Measurements from ENCODE around the gene PACS2.

PACS2 gene

DNA sequence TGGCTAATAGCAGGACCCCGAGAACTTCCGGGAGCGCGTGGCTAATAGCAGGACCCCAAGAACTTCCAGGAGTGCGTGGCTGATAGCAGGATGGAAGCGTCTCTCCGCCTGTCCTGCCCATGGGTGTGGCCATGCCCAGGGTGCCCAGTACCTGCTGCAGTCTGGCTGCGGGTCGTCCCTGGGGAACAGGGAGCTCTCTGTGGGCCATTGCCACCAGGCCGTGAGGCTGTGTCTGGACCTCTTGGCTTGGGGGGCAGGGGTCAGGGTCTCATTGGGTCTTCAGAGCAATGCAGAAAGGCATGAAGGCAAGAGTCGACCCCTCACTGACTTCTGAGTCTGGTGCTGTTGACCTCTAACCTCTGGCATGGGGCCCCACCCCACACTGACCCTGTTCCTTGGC, 35.4 kb downstream of the PACS2 start:
- DNase-seq, result no peak
- H3K27me3 ChIP-seq (replicated peaks; ENCODE audit: control insufficient read depth, insufficient read depth, low read length, poor library complexity, severe bottlenecking), result no peaks in the 10 kb centered on the region
- no peaks in the 10 kb centered on the region for H3K4me1 ChIP-seq (ENCODE audit: control insufficient read depth, insufficient read depth, low read length, poor library complexity, severe bottlenecking)
- no peaks in the 10 kb centered on the region for H3K9me3 ChIP-seq (ENCODE audit: control insufficient read depth, low read length)
- no peaks in the 10 kb centered on the region for H3K36me3 ChIP-seq (ENCODE audit: control insufficient read depth, insufficient read depth, low read length)
- no peak overlapping the region for H3K27ac ChIP-seq (ENCODE audit: insufficient read depth, low read length, poor library complexity, severe bottlenecking)
- no peak overlapping the region for H3K4me3 ChIP-seq (ENCODE audit: insufficient read depth, low read depth, low read length, poor library complexity, severe bottlenecking)

DNA sequence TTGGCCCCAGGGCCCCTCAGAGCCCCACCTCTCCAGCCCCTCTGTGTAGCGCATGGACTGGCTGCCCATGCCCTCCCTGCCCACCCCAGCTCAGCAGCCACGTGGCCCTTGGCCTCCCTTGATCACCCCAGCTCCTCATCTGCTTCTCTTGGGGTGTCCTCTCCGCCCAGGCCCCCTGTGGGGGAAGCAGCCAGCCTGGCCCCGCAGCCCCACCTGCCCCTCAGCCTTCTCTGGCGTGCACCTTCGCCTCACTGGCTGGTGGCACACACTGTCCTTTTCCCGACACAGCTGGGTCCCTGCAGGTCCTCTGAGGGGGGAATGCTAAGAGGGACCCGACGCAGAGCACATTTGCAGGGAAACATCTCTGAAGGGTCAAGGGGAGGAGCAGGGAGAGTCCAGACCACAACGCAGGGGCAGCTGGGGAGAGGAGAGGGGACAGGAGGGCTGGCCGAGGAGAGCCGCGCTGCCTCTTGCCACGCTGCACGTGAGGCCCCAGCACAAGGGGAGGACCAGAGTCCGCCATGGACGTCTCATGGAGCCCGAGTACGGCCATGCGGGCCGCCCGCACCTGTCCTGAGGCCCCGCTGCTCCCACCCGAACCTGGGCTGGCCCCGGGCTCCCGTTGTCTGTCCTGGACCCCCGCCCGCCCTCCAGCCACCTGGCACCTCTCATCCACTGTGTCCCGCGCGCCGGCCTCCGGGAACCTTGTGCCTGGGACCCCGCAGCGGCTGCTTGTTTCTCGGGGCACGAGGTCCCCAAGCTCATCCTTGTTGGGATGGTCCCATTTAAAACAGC, 36.1 kb downstream of the PACS2 start:
- H3K9me3 ChIP-seq (ENCODE audit: control insufficient read depth, low read length), result no peaks in the 10 kb centered on the region
- H3K4me1 ChIP-seq (ENCODE audit: control insufficient read depth, insufficient read depth, low read length, poor library complexity, severe bottlenecking), result no peaks in the 10 kb centered on the region
- H3K27ac ChIP-seq (ENCODE audit: insufficient read depth, low read length, poor library complexity, severe bottlenecking), result no peak overlapping the region
- H3K36me3 ChIP-seq (ENCODE audit: control insufficient read depth, insufficient read depth, low read length), result no peaks in the 10 kb centered on the region
- H3K4me3 ChIP-seq (ENCODE audit: insufficient read depth, low read depth, low read length, poor library complexity, severe bottlenecking), result no peak overlapping the region
- DNase-seq, result no peak
- no peaks in the 10 kb centered on the region for H3K27me3 ChIP-seq (replicated peaks; ENCODE audit: control insufficient read depth, insufficient read depth, low read length, poor library complexity, severe bottlenecking)

DNA sequence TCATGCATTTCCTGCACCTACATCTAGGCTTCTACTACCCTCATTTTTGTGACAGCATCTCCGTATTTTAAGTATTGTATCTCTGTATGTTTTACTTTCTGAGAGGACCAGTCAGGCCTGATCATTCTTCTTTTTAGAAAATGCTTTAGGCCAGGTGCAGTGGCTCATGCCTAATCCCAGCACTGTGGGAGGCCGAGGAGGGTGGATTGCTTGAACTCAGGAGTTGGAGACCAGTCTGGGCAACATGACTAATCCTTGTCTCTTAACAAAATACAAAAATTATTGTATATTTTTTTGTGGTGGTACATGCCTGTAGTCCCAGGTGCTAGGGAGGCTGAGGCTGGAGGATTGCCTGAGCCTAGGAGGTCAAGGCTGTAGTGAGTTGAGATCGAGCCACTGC, 36.9 kb downstream of the PACS2 start:
- no peak overlapping the region for H3K4me3 ChIP-seq (ENCODE audit: insufficient read depth, low read depth, low read length, poor library complexity, severe bottlenecking)
- no peaks in the 10 kb centered on the region for H3K9me3 ChIP-seq (ENCODE audit: control insufficient read depth, low read length)
- H3K27me3 ChIP-seq (replicated peaks; ENCODE audit: control insufficient read depth, insufficient read depth, low read length, poor library complexity, severe bottlenecking), result no peaks in the 10 kb centered on the region
- no peak overlapping the region for H3K27ac ChIP-seq (ENCODE audit: insufficient read depth, low read length, poor library complexity, severe bottlenecking)
- no peak for DNase-seq
- H3K36me3 ChIP-seq (ENCODE audit: control insufficient read depth, insufficient read depth, low read length), result no peaks in the 10 kb centered on the region
- H3K4me1 ChIP-seq (ENCODE audit: control insufficient read depth, insufficient read depth, low read length, poor library complexity, severe bottlenecking), result no peaks in the 10 kb centered on the region

DNA sequence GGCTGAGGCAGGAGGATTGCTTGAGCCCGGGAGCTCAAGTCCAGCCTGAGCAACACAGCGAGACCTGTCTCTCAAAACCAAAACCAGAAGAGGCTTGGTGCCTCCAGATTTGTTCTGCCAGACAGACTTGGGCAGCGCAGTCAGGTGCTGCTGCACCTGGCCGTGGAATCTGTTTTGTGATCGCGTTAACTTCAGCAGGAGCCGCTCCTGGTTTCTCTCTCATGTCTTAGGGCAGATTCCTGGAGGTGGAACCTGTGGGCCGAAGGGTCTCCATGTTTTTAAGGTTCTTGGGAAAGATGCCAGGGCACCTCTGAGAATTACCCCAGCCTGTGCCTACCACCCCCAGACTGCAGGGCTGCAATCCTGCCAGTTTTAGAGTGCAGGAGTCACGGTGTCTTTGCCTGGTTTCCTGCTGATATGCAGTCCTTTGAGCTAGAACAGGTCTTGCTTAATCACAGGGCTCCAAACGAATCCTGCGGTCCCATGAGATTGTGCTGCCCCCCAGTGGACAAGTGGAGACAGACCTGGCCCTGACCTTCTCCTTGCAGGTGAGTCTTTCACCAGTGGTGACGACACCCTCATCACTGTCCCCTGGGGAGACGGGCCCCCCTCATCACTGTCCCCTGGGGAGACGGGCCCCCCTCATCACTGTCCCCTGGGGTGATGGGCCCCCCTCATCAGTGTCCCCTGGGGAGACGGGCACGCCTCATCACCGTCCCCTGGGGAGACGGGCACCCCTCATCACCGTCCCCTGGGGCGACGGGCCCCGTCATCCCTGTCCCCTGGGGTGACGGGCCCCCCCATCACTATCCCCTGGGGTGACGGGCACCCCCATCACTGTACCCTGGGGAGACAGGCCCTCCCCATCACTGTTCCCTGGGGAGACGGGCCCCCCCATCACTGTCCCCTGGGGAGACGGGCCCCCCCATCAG, 37.6 kb downstream of the PACS2 start:
- H3K27ac ChIP-seq (ENCODE audit: insufficient read depth, low read length, poor library complexity, severe bottlenecking), result no peak overlapping the region
- peak; percentile 70 to 73 (median 71) for DNase-seq
- H3K9me3 ChIP-seq (ENCODE audit: control insufficient read depth, low read length), result no peaks in the 10 kb centered on the region
- no peaks in the 10 kb centered on the region for H3K4me1 ChIP-seq (ENCODE audit: control insufficient read depth, insufficient read depth, low read length, poor library complexity, severe bottlenecking)
- no peaks in the 10 kb centered on the region for H3K27me3 ChIP-seq (replicated peaks; ENCODE audit: control insufficient read depth, insufficient read depth, low read length, poor library complexity, severe bottlenecking)
- H3K36me3 ChIP-seq (ENCODE audit: control insufficient read depth, insufficient read depth, low read length), result no peaks in the 10 kb centered on the region
- no peak overlapping the region for H3K4me3 ChIP-seq (ENCODE audit: insufficient read depth, low read depth, low read length, poor library complexity, severe bottlenecking)

DNA sequence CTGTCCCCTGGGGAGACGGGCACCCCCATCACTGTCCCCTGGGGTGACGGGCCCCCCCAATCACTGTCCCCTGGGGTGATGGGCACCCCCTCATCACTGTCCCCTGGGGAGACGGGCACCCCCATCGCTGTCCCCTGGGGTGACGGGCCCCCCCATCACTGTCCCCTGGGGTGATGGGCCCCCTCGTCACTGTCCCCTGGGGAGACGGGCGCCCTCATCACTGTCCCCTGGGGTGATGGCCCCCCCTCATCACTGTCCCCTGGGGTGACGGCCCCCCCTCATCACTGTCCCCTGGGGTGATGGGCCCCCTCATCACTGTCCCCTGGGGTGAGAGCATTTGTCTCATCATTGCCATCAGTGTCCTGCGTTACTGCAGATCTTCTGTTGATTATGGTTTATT, 38.6 kb downstream of the PACS2 start:
- Histone ChIP-seq H3K36me3 (ENCODE audit: control insufficient read depth, insufficient read depth, low read length) (no peaks in the 10 kb centered on the region), H3K4me3 (ENCODE audit: insufficient read depth, low read depth, low read length, poor library complexity, severe bottlenecking) (no peak overlapping the region), H3K27me3 (replicated peaks; ENCODE audit: control insufficient read depth, insufficient read depth, low read length, poor library complexity, severe bottlenecking) (no peaks in the 10 kb centered on the region), H3K27ac (ENCODE audit: insufficient read depth, low read length, poor library complexity, severe bottlenecking) (no peak overlapping the region), H3K9me3 (ENCODE audit: control insufficient read depth, low read length) (no peaks in the 10 kb centered on the region), H3K4me1 (ENCODE audit: control insufficient read depth, insufficient read depth, low read length, poor library complexity, severe bottlenecking) (no peaks in the 10 kb centered on the region)
- no peak for DNase-seq

DNA sequence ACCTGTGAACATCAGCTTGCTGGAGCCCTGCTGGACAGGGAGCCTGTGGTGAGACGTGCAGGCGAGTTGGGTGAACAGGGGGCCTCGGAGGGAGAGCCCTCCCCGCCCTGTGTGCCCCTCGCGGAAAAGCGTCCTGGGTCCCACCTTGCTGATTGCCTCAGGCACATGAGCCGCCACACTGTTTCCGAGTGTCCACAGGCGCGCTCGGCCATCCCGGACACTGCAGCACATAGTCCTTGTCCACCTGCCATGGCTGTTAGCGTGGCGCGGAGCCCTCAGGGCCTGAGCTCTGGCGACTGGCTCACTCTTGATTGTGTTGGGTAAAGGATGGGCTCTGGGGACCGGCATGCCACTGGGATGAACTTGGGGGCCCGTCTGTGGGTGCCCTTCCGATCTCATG, 40.0 kb downstream of the PACS2 start:
- H3K36me3 ChIP-seq (ENCODE audit: control insufficient read depth, insufficient read depth, low read length), result no peaks in the 10 kb centered on the region
- H3K27me3 ChIP-seq (replicated peaks; ENCODE audit: control insufficient read depth, insufficient read depth, low read length, poor library complexity, severe bottlenecking), result no peaks in the 10 kb centered on the region
- H3K4me3 ChIP-seq (ENCODE audit: insufficient read depth, low read depth, low read length, poor library complexity, severe bottlenecking), result no peak overlapping the region
- H3K4me1 ChIP-seq (ENCODE audit: control insufficient read depth, insufficient read depth, low read length, poor library complexity, severe bottlenecking), result no peaks in the 10 kb centered on the region
- DNase-seq, result no peak
- no peak overlapping the region for H3K27ac ChIP-seq (ENCODE audit: insufficient read depth, low read length, poor library complexity, severe bottlenecking)
- H3K9me3 ChIP-seq (ENCODE audit: control insufficient read depth, low read length), result no peaks in the 10 kb centered on the region

DNA sequence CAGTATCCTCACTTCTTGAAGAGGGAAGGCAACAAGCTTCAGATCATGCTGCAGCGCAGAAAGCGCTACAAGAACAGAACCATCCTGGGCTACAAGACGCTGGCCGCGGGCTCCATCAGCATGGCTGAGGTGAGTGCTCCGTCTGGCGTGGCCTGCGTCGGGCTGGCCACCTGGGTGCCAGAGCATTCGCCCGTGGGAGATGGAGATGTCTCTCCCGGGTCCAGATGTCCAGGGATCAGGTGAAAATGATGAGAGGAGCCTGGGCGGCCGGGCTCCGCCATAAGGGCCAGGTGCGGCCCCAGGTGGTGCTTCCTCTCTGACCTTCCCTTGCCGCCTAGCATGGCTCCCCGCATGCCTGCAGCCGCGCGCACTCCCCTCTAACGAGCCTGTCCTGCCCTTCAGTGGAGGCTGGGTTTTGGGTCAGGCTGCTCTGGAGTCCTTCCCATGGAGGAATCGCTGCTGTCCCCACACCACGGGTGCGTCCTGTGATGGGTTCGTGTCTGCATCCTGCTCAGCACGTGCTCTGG, 40.6 kb downstream of the PACS2 start:
- H3K36me3 ChIP-seq (ENCODE audit: control insufficient read depth, insufficient read depth, low read length), result no peaks in the 10 kb centered on the region
- H3K27me3 ChIP-seq (replicated peaks; ENCODE audit: control insufficient read depth, insufficient read depth, low read length, poor library complexity, severe bottlenecking), result no peaks in the 10 kb centered on the region
- no peak overlapping the region for H3K4me3 ChIP-seq (ENCODE audit: insufficient read depth, low read depth, low read length, poor library complexity, severe bottlenecking)
- no peak overlapping the region for H3K27ac ChIP-seq (ENCODE audit: insufficient read depth, low read length, poor library complexity, severe bottlenecking)
- no peaks in the 10 kb centered on the region for H3K4me1 ChIP-seq (ENCODE audit: control insufficient read depth, insufficient read depth, low read length, poor library complexity, severe bottlenecking)
- no peak for DNase-seq
- H3K9me3 ChIP-seq (ENCODE audit: control insufficient read depth, low read length), result no peaks in the 10 kb centered on the region

DNA sequence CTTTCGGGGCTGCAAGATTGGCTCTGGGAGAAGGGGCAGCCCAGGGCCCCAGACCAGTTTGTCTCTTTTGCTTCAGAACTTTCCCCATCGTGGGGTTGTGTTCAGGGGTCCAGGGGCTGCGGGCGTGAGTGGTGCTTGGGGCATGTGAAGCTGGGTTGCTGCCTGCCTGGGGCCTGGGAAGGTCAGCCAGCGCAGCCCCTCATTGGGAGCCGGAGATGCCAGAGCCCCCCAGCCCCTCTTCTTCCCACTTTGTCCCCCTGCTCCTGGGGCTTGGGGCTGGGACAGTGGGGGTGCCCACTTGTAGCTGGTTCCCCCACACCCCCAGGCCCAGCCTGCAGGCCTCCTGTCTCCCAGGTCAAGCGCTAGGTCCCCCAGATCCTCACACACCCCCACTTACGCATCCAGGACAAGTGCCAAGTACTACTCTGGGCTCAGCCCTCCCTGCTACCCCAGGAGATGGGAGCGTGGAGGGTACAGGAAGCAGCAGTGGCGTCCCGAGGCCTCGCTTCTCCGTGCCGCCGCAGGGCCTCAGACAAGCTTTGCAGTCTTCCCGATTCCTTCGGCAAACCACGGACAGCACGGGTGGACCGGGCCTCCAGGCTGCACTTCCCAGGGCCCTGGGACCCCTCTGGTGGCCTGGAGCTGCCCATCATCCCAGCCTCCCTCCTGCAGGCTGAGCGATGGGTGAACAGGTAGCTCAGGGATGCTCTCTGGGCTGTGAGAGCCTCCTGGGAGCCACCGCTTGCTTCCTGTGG, 41.5 kb downstream of the PACS2 start:
- Histone ChIP-seq H3K4me1 (ENCODE audit: control insufficient read depth, insufficient read depth, low read length, poor library complexity, severe bottlenecking) (no peaks in the 10 kb centered on the region), H3K36me3 (ENCODE audit: control insufficient read depth, insufficient read depth, low read length) (peaks cover 4% of the 10 kb centered on the region), H3K27me3 (replicated peaks; ENCODE audit: control insufficient read depth, insufficient read depth, low read length, poor library complexity, severe bottlenecking) (no peaks in the 10 kb centered on the region), H3K4me3 (ENCODE audit: insufficient read depth, low read depth, low read length, poor library complexity, severe bottlenecking) (no peak overlapping the region), H3K27ac (ENCODE audit: insufficient read depth, low read length, poor library complexity, severe bottlenecking) (no peak overlapping the region), H3K9me3 (ENCODE audit: control insufficient read depth, low read length) (no peaks in the 10 kb centered on the region)
- DNase-seq, result no peak

DNA sequence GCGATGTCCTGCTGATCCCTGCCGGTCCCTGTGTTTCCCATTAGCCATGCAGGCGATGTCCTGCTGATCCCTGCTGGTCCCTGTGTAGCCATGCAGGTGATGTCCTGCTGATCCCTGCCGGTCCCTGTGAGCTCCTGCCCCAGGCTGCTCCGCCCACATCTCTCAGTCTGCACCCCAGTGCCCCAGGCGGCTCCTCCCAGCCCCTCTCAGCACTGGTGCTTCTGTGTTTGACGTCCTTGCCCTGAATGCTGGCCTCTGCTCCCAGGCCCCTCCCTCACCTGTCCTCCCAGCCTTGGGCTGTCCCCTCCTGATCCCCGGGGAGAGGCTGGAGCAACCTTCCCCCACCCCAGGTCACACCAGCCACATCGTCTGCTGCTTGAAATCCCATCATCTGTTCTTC, 42.4 kb downstream of the PACS2 start:
- no peak overlapping the region for H3K4me3 ChIP-seq (ENCODE audit: insufficient read depth, low read depth, low read length, poor library complexity, severe bottlenecking)
- no peaks in the 10 kb centered on the region for H3K9me3 ChIP-seq (ENCODE audit: control insufficient read depth, low read length)
- H3K27me3 ChIP-seq (replicated peaks; ENCODE audit: control insufficient read depth, insufficient read depth, low read length, poor library complexity, severe bottlenecking), result no peaks in the 10 kb centered on the region
- peaks cover 4% of the 10 kb centered on the region for H3K36me3 ChIP-seq (ENCODE audit: control insufficient read depth, insufficient read depth, low read length)
- no peaks in the 10 kb centered on the region for H3K4me1 ChIP-seq (ENCODE audit: control insufficient read depth, insufficient read depth, low read length, poor library complexity, severe bottlenecking)
- H3K27ac ChIP-seq (ENCODE audit: insufficient read depth, low read length, poor library complexity, severe bottlenecking), result no peak overlapping the region
- no peak for DNase-seq
